ENCODE measurements around the gene COL8A2. TPM values are rescaled to one million over a fixed set of nuclear protein-coding genes. Genes with fewer than 3 reads are reported as not detected.

The COL8A2 gene
- total RNA-seq, 1 experiment from 2014 or later = 2.3 TPM

- TF ChIP-seq E2F5 (CRISPR knock-in tag; IDR thresholded peaks at IDR 0.05) = no peak
- no peak for TF ChIP-seq ZNF219 (CRISPR knock-in tag; IDR thresholded peaks at IDR 0.05; ENCODE audit: borderline replicate concordance)
- no peak for TF ChIP-seq PRDM15 (CRISPR knock-in tag; IDR thresholded peaks at IDR 0.05)
- TF ChIP-seq ZBTB21 (CRISPR knock-in tag; IDR thresholded peaks at IDR 0.05; ENCODE audit: borderline replicate concordance) = no peak
- TF ChIP-seq ZMAT4 (CRISPR knock-in tag; IDR thresholded peaks at IDR 0.05) = no peak
- no peak for TF ChIP-seq SMAD3 (CRISPR knock-in tag; IDR thresholded peaks at IDR 0.05; ENCODE audit: borderline replicate concordance)
Observed at GRCh38 chr1:36122062-36123030, 2.7 kb downstream of the COL8A2 start (continued).

- H3K4me3 Mint-ChIP-seq = no peak overlapping the region
- peaks cover 25% of the 10 kb centered on the region for H3K27me3 Mint-ChIP-seq (ENCODE audit: low read depth)
- H3K27ac Mint-ChIP-seq = no peak overlapping the region
- H3K9me3 Mint-ChIP-seq = no peaks in the 10 kb centered on the region
- peaks cover 2% of the 10 kb centered on the region; the same call in 1 of the 2 replicates for H3K4me1 Mint-ChIP-seq
- DNase-seq (ENCODE audit: low spot score) (no peak), ATAC-seq (no peak)
- H3K36me3 Mint-ChIP-seq = no peaks in the 10 kb centered on the region
- ChIA-PET CTCF (interaction anchor here (0.6 to 3.6 kb wide), 8 partner anchors 10 to 187 kb away, joined by 3 to 55 read pairs (median 4); partner anchors contain the start of genes ADPRS, SH3D21 and TRAPPC3), POLR2A (no interaction called here)
- TF ChIP-seq MXD4 (CRISPR knock-in tag; IDR thresholded peaks at IDR 0.05; ENCODE audit: borderline replicate concordance) (no peak), KAT7 (CRISPR knock-in tag; IDR thresholded peaks at IDR 0.05; ENCODE audit: borderline replicate concordance) (no peak), PRDM15 (CRISPR knock-in tag; IDR thresholded peaks at IDR 0.05) (no peak), AFF4 (CRISPR knock-in tag; IDR thresholded peaks at IDR 0.05; ENCODE audit: borderline replicate concordance) (no peak)
Observed at GRCh38 chr1:36119456-36119855, 5.6 kb downstream of the COL8A2 start.
